AG04450 (cell line): ENCODE data around the gene ZNF273. TPM values are rescaled to one million over a fixed set of nuclear protein-coding genes. Genes with fewer than 3 reads are reported as not detected.
"Not testable (repeated sequence)": the region's sequence is repeated elsewhere in the genome, so short reads cannot be mapped to it uniquely, and the experiment has no call there.

Experiments used
- CTCF ChIA-PET: fragments of 300-600, 350-600 bp; formaldehyde crosslinking; extraction: SDS; loops from one replicate; lab custom pipeline; 2022; ENCODE audit warnings: antibody characterized with exemption, inconsistent platforms; lab: Charles Lee
- POLR2A ChIA-PET: fragments of 350-600 bp; formaldehyde crosslinking; extraction: SDS; loops from one replicate; lab custom pipeline; 2021; ENCODE audit warnings: antibody characterized with exemption, inconsistent platforms; lab: Yijun Ruan, JAX
- DNase-seq: peaks from one replicate; pipeline ENCODE4 v3.0.0-alpha.2; 2011; ENCODE audit warnings: low read depth, low spot score
- H3K27ac ChIP-seq: one replicate; pipeline ENCODE4 v1.5.1; 2012; ENCODE audit warnings: low read depth, low read length, control low read depth
- H3K27me3 ChIP-seq: one replicate; pipeline ENCODE4 v1.6.0; 2012; ENCODE audit warnings: low read length; ENCODE audit not compliant: control insufficient read depth, insufficient read depth
- H3K4me3 ChIP-seq: 2 replicates; pipeline ENCODE4 v1.5.1; 2011; ENCODE audit warnings: mild to moderate bottlenecking, low read depth, low read length, control low read depth
- H3K9me3 ChIP-seq: 2 replicates; pipeline ENCODE4 v1.5.1; 2012; ENCODE audit warnings: low read length; ENCODE audit not compliant: control insufficient read depth, insufficient read depth
- CTCF ChIP-seq: IDR thresholded peaks from 2 replicates; pipeline ENCODE4 v1.5.1; 2011; ENCODE audit warnings: low read depth, low read length, control low read depth, inconsistent platforms
- polyA plus RNA-seq: library from polyadenylated mRNA; depleted of rRNA; stranded (reverse); fragments of >200 nt; gene quantifications from 2 replicates; pipeline ENCODE4 v1.2.3, GENCODE V29; 2011

Gene ZNF273
- polyA plus RNA-seq, 1 experiment, result 2.9 TPM

- no peak overlapping the region for H3K4me3 ChIP-seq
- peaks cover 27% of the 10 kb centered on the region for H3K27me3 ChIP-seq
- CTCF ChIA-PET, result interaction anchor here (2.1 kb wide), 1 partner anchor 361 kb away, joined by 12 read pairs; no protein-coding TSS in a partner anchor
- no peak overlapping the region for H3K27ac ChIP-seq
- peaks cover 14% of the 10 kb centered on the region for H3K9me3 ChIP-seq
- POLR2A ChIA-PET, result no interaction called here
- no peak for DNase-seq
- peak; percentile 30 for TF ChIP-seq CTCF
Measured at GRCh38 chr7:64946772-64947171, 43.7 kb downstream of the ZNF273 start.

- H3K4me3 ChIP-seq, result no peak overlapping the region
- DNase-seq, result no peak
- no peak for TF ChIP-seq CTCF
Measured at GRCh38 chr7:64947252-64948000, 44.4 kb downstream of the ZNF273 start.

GRCh38 chr7:64948774-64949173, 45.7 kb downstream of the ZNF273 start:
- peaks cover 27% of the 10 kb centered on the region for H3K27me3 ChIP-seq
- POLR2A ChIA-PET, result not testable (repeated sequence)
- CTCF ChIA-PET, result interaction anchor here (5.4 kb wide), 1 partner anchor 359 kb away, joined by 117 read pairs; no protein-coding TSS in a partner anchor

More at GRCh38 chr7:64947252-64948000, 44.4 kb downstream of the ZNF273 start:
- Histone ChIP-seq H3K9me3 (peaks cover 14% of the 10 kb centered on the region), H3K27me3 (peaks cover 27% of the 10 kb centered on the region), H3K27ac (no peak overlapping the region)
- ChIA-PET POLR2A (no interaction called here), CTCF (interaction anchor here (1.1 kb wide), 1 partner anchor 360 kb away, joined by 8 read pairs; no protein-coding TSS in a partner anchor)

GRCh38 chr7:64950673-64951072, 47.6 kb downstream of the ZNF273 start:
- Histone ChIP-seq H3K27me3 (peaks cover 22% of the 10 kb centered on the region), H3K9me3 (peaks cover 10% of the 10 kb centered on the region; the same call in 1 of the 2 replicates)
- POLR2A ChIA-PET, H3K4me3 ChIP-seq, DNase-seq, H3K27ac ChIP-seq: not testable (repeated sequence)
- CTCF ChIA-PET, result interaction anchor here (0.6 to 5.4 kb wide), 11 partner anchors 11 to 1424 kb away, joined by 3 to 117 read pairs (median 3); partner anchors contain the start of gene ERV3-1

More at GRCh38 chr7:64948774-64949173, 45.7 kb downstream of the ZNF273 start:
- not testable (repeated sequence) for H3K27ac ChIP-seq, H3K9me3 ChIP-seq, DNase-seq, H3K4me3 ChIP-seq

GRCh38 chr7:64951250-64951848, 48.3 kb downstream of the ZNF273 start:
- CTCF ChIA-PET, result interaction anchor here (0.6 to 5.4 kb wide), 12 partner anchors 12 to 1425 kb away, joined by 3 to 117 read pairs (median 4); partner anchors contain the start of gene ERV3-1
- H3K27me3 ChIP-seq, result peaks cover 17% of the 10 kb centered on the region
- POLR2A ChIA-PET, result interaction anchor here (0.6 kb wide), 2 partner anchors 75 to 87 kb away, joined by 3 to 6 read pairs; no protein-coding TSS in a partner anchor
- peaks cover 10% of the 10 kb centered on the region; the same call in 1 of the 2 replicates for H3K9me3 ChIP-seq
- peak; percentile 1 for DNase-seq
- H3K4me3 ChIP-seq, result no peak overlapping the region
- H3K27ac ChIP-seq, result no peak overlapping the region
- TF ChIP-seq CTCF, result peak; percentile 79
